Gastroesophageal sphincter (tissue), 4 donors: ENCODE results near the gene LSP1. TPM values are rescaled to one million over a fixed set of nuclear protein-coding genes. Genes with fewer than 3 reads are reported as not detected.
A peak's percentile ranks its signal among the peaks of the same experiment; 100 is the strongest.

Experiments used
- ATAC-seq: fragments of 150-250 bp; one replicate; pipeline ENCODE4 v1.9.1; 2016; ENCODE audit warnings: mild to moderate bottlenecking, moderate library complexity
- H3K27ac ChIP-seq, 4 donors: fragments of 200-600 bp; sonication (generic) in 3 of 4; 1 replicate in 3 of 4; 2 replicates in 1 of 4; pipeline ENCODE4 v1.5.1; 2016 to 2019
- H3K27me3 ChIP-seq: fragments of 200-600 bp; sonication (generic); one replicate; pipeline ENCODE4 v1.5.1; 2019
- H3K36me3 ChIP-seq, 2 donors: fragments of 200-600 bp; sonication (generic); one replicate each; pipeline ENCODE4 v1.5.1; 2019; ENCODE audit warnings: control low read depth in 1 of 2
- H3K4me1 ChIP-seq, 3 donors: fragments of 200-600 bp; sonication (generic); 1 replicate in 2 of 3; 2 replicates in 1 of 3; pipeline ENCODE4 v1.5.1; 2016 to 2019; ENCODE audit warnings: control low read depth in 2 of 3
- H3K4me3 ChIP-seq, 2 donors: fragments of 200-600 bp; sonication (generic); one replicate each; pipeline ENCODE4 v1.5.1; 2019; ENCODE audit warnings: mild to moderate bottlenecking in 1 of 2, moderate library complexity in 1 of 2
- H3K9me3 ChIP-seq, 3 donors: fragments of 200-600 bp; sonication (generic); one replicate each; pipeline ENCODE4 v1.5.1; 2017 to 2019; ENCODE audit warnings: control low read depth in 2 of 3
- CTCF ChIP-seq, 4 experiments: fragments of 200-600 bp in 2 of 4; fragments of 450-650 bp in 2 of 4; sonication (generic) in 1 of 4; IDR thresholded peaks; one replicate each; pipeline ENCODE4 v1.5.1; 2017 to 2019; ENCODE audit warnings: antibody characterized with exemption in 4 of 4, mild to moderate bottlenecking in 2 of 4, moderate library complexity in 2 of 4
- EP300 ChIP-seq: sonication (generic); formaldehyde crosslinking; IDR thresholded peaks from one replicate; pipeline ENCODE4 v1.6.1; 2017; ENCODE audit warnings: antibody characterized with exemption, mild to moderate bottlenecking
- POLR2A ChIP-seq, 2 donors: fragments of 450-650 bp; IDR thresholded peaks; one replicate each; pipeline ENCODE4 v1.6.1; 2017; ENCODE audit warnings: antibody characterized with exemption in 2 of 2, mild to moderate bottlenecking in 2 of 2, moderate library complexity in 1 of 2
- POLR2AphosphoS5 ChIP-seq: sonication (generic); formaldehyde crosslinking; IDR thresholded peaks from one replicate; pipeline ENCODE4 v1.6.1; 2017; ENCODE audit warnings: antibody characterized with exemption
- WGBS, 2 donors: methylation state at CpG; one replicate each; pipeline ENCODE4 v1.1.5; 2018; ENCODE audit warnings: low coverage in 1 of 2; 5-methylcytosine and 5-hydroxymethylcytosine counted together
- total RNA-seq, 4 donors: library from RNA; depleted of rRNA; stranded (reverse); fragments of >200 nt; gene quantifications; one replicate each; pipeline ENCODE4 v1.1.0, GENCODE V29; 2016

The LSP1 gene
- total RNA-seq, 4 donors from 2014 or later = 13.4 to 133 (median 47.7) TPM

DNA sequence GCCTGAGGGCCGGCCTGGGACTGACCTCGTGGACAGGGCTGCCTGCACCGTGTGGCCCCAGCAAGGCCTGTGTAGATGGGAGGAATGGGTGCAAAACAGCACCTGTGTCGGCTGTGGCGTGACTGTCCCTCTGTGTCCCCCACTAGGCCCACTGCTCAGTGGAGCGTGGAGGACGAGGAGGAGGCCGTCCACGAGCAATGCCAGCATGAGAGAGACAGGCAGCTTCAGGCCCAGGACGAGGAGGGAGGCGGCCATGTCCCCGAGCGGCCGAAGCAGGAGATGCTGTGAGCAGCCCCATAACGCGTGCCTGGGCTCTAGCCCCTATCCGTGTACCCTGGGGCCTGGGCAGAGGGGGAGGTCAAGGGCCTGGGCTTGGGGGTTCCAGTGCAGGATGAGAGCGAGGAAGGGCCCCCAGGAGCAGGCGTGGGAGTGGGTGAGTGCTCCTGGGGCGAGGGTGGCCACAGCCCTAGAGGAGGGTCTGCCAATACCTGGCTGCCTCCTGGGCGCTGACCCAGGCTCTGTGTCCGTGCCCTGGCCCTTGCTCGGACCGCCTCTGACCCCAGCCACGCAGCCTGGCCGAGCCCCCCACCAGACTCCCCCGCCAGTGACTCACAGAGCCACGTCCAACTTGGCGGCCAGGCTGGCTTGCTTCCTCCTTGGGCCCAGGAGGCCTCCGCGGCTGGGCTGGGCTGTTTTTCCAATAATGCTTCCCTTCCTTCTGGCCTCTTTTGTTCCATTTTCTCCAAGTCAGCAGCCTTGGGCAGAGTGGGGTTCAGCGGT is 27.2 kb downstream of the LSP1 start:
- Histone ChIP-seq H3K36me3 (peaks cover 0 to 11% of the 10 kb centered on the region in 2 donors), H3K9me3 (no peaks in the 10 kb centered on the region), H3K27me3 (no peaks in the 10 kb centered on the region), H3K4me1 (peaks cover 0 to 77% (median 56%) of the 10 kb centered on the region in 3 donors), H3K4me3 (no peak overlapping the region), H3K27ac (peak overlapping the region; percentile 9 to 88 (median 80))
- 39% methylated on average over 4 of the region's 32 CpGs; no CpG with 5 or more reads in 1 of the 2 donors for WGBS, 2 donors
- peak; percentile 64 for ATAC-seq
- TF ChIP-seq POLR2AphosphoS5 (peak; percentile 30), POLR2A (IDR thresholded peaks at IDR 0.05) (no peak), EP300 (no peak), CTCF (IDR thresholded peaks at IDR 0.05) (no peak)

- H3K36me3 ChIP-seq = peaks cover 0 to 17% of the 10 kb centered on the region in 2 donors
- WGBS, 2 donors = no CpG with 5 or more reads among the region's 9 CpGs
- peak overlapping the region; percentile 21 to 88 (median 80) for H3K27ac ChIP-seq
- no peak overlapping the region for H3K4me3 ChIP-seq
- ATAC-seq = no peak
- H3K9me3 ChIP-seq = no peaks in the 10 kb centered on the region
- H3K4me1 ChIP-seq = peaks cover 0 to 69% (median 48%) of the 10 kb centered on the region in 3 donors
- no peak for TF ChIP-seq POLR2AphosphoS5
- no peak for TF ChIP-seq POLR2A (IDR thresholded peaks at IDR 0.05)
- TF ChIP-seq EP300 = no peak
- TF ChIP-seq CTCF (IDR thresholded peaks at IDR 0.05) = no peak
- no peaks in the 10 kb centered on the region for H3K27me3 ChIP-seq
These were observed 28.0 kb downstream of the LSP1 start for GRCh38 chr11:1880746-1881441.

DNA sequence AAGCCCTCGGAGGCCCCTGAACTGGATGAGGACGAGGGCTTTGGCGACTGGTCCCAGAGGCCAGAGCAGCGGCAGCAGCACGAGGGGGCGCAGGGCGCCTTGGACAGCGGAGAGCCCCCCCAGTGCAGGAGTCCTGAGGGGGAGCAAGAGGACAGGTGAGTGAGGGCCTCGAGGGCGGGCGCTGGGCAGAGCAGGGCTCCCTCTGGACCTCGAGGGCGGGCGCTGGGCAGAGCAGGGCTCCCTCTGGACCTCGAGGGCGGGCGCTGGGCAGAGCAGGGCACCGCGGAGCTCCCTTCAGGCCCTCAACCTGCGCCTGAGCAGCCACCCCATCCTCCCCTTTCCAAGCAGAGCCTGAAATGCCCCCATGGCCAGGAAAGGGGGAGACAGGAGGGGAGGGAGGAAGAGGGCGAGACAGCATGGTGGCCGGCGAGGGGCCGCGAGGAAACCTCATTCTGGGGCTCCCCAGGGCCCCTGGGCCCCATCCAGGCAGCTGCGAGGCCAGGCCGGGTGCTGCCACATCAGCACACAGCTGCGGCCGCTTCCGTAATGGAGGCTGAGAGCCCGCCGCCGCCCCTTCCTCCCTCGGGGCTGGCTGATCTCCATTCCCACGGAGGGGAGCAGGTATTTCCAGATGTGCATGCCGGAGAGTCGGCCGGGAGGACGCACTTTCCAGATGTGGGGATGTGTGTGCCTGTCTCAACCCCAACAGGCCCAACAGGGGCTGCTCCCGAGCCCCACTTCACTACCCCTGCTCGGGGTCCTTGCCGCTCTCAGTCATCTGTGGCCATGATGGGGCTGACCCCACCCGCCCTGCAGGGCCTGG is 28.8 kb downstream of the LSP1 start:
- peak; percentile 20 for ATAC-seq
- Histone ChIP-seq H3K36me3 (peaks cover 0 to 24% of the 10 kb centered on the region in 2 donors), H3K4me3 (no peak overlapping the region), H3K27me3 (no peaks in the 10 kb centered on the region), H3K9me3 (no peaks in the 10 kb centered on the region), H3K4me1 (peaks cover 0 to 61% (median 41%) of the 10 kb centered on the region in 3 donors), H3K27ac (peak overlapping the region in 3 of 4 donors; percentile 79 to 88 (median 81))
- TF ChIP-seq POLR2AphosphoS5 = no peak
- TF ChIP-seq EP300 = no peak
- TF ChIP-seq CTCF (IDR thresholded peaks at IDR 0.05) = no peak
- no peak for TF ChIP-seq POLR2A (IDR thresholded peaks at IDR 0.05)
- no CpG with 5 or more reads among the region's 43 CpGs for WGBS, 2 donors

DNA sequence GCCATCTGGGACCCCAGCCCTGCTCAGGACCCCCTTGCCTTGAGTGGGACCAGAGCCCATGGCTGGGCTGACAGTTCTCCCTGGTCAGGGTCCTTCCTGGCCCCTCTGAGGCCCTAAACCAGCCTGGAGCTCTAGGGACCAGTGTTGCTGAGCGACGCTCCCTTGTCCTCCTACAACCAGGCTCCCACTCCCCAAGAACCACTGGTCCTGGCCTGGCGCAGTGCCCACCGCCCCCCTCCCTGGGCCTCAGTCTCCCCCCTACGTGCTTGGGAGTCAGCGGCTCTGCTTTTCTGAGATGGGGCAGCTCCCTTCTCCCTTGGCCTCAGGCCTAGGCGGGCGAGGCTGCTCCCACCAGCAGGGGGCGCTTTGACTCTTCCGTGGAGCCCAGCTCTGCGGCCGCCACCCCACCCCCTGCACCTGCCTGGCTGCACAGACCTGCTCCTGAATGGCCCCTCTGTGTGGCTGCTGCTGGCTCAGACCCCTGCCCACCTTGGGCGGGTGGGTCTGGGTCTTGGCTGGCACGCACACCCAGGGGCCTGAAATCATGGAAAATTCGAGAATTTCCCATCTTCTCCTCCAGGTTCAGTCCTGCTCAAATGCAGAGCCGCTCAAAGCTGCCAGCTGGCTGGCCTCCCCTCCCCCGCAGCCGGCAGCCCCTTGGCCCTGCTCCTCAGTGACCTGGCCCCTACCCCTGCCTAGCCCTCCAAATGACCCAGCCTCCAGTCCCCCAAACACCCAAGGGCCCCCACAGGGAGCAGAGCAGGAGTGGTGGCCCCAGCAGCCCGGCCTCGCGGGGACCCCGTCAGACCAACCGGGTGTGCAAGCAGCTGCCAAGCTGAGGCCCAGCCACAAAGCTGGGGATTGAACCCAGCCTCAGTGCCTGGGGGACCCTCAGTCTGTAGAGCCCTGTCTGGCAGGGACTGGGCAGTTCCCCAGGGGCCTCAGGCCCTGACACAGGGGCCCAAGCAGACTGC is 29.7 kb downstream of the LSP1 start:
- Histone ChIP-seq H3K27me3 (no peaks in the 10 kb centered on the region), H3K4me3 (peak overlapping the region in 1 of 2 donors; percentile 2), H3K36me3 (peaks cover 0 to 32% of the 10 kb centered on the region in 2 donors), H3K9me3 (no peaks in the 10 kb centered on the region), H3K4me1 (peaks cover 0 to 52% (median 32%) of the 10 kb centered on the region in 3 donors), H3K27ac (peak overlapping the region in 3 of 4 donors; percentile 79 to 88 (median 81))
- 48% methylated on average over 3 of the region's 23 CpGs; no CpG with 5 or more reads in 1 of the 2 donors for WGBS, 2 donors
- peak in 3 of 4 experiments; percentile 88 to 97 (median 96) for TF ChIP-seq CTCF (IDR thresholded peaks at IDR 0.05)
- TF ChIP-seq POLR2AphosphoS5 = no peak
- TF ChIP-seq POLR2A (IDR thresholded peaks at IDR 0.05) = no peak
- TF ChIP-seq EP300 = no peak
- ATAC-seq = peak; percentile 83
